ENCODE results near the gene ELMO2.

- TF ChIP-seq TAF1 (IDR thresholded peaks at IDR 0.05; ENCODE audit: borderline replicate concordance, low read depth, low read length) (no peak), POLR2AphosphoS5 (IDR thresholded peaks at IDR 0.05; ENCODE audit: low read depth, low read length) (no peak), POLR2A (IDR thresholded peaks at IDR 0.05; ENCODE audit: low read depth, low read length) (no peak)
Observed at GRCh38 chr20:46371656-46372055, 34.8 kb downstream of the ELMO2 start.
